WERI-Rb-1 (cell line): ENCODE measurements around the gene GPR146.

Experiments used
- DNase-seq: peaks from one replicate; pipeline ENCODE4 v3.0.0-alpha.2; 2020
- H3K27ac ChIP-seq: fragments of 250-450 bp; sonication (Bioruptor Pico); 2 replicates; pipeline ENCODE4 v1.5.1; 2020; ENCODE audit warnings: mild to moderate bottlenecking, moderate library complexity
- H3K27me3 ChIP-seq: fragments of 250-450 bp; sonication (Bioruptor Pico); 2 replicates; pipeline ENCODE4 v1.5.1; 2021; ENCODE audit warnings: mild to moderate bottlenecking, low read depth, moderate library complexity; ENCODE audit not compliant: insufficient read depth, severe bottlenecking
- H3K36me3 ChIP-seq: fragments of 250-450 bp; sonication (Bioruptor Pico); 2 replicates; pipeline ENCODE4 v1.5.1; 2020; ENCODE audit warnings: mild to moderate bottlenecking, moderate library complexity
- H3K4me3 ChIP-seq: 2 replicates; pipeline ENCODE4 v1.5.1; 2011; ENCODE audit warnings: low read depth, mild to moderate bottlenecking, control low read depth, low read length
- H3K9me3 ChIP-seq: fragments of 250-450 bp; sonication (Bioruptor Pico); 2 replicates; pipeline ENCODE4 v1.5.1; 2021; ENCODE audit warnings: mild to moderate bottlenecking, moderate library complexity; ENCODE audit not compliant: severe bottlenecking
- CTCF ChIP-seq: IDR thresholded peaks from 2 replicates; pipeline ENCODE4 v1.5.1; 2011; ENCODE audit warnings: low read depth, mild to moderate bottlenecking, control low read depth, inconsistent platforms, low read length

Gene GPR146

GRCh38 chr7:1024876-1025742 lies 19.2 kb upstream of the GPR146 start:
- Histone ChIP-seq H3K36me3 (peaks cover 37% of the 10 kb centered on the region), H3K27me3 (no peaks in the 10 kb centered on the region), H3K27ac (no peak overlapping the region), H3K4me3 (no peak overlapping the region), H3K9me3 (no peaks in the 10 kb centered on the region)
- no peak for TF ChIP-seq CTCF
- DNase-seq, result no peak

DNA sequence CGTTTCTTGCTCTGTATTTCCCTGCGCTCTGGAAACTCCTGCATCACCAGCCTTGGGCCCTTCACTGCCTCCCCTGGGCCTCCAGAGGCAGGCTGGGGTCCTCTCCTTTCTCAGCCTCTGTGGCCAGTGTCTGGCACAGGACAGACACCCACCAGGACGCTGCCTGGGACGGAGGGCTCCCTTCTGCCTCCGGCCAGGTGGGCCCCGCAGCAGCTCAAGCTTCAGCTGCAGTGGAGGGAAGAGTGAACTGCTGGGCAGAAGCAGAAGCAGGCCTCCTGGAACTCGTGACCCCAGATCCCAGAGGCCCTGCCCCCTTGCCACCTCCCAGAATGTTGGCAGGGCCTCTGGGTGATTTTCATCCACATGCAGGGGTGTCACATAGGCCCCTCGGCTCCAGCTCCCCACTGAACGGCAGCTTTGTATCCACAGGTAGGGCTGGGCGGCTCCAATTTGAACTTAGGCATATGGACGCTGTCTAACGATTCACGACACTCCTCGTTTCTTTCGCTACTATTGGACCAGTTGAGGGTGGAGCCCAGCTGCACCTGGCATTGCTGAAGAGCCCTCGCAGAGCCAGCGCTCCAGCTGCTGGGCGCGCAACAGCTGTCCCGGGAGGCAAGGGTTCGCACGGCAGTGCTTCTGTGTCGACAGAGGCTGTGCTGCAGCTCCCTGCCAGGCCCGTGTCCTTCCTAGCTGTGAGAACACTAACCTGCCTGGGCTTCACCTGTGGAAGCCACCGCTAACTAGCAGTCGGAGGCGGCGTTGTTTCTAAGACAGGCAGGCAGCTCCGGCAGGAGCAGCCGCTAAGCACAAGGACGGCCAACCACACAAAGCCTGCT lies 18.4 kb upstream of the GPR146 start:
- DNase-seq, result no peak
- no peaks in the 10 kb centered on the region for H3K9me3 ChIP-seq
- no peak overlapping the region for H3K27ac ChIP-seq
- no peaks in the 10 kb centered on the region for H3K27me3 ChIP-seq
- TF ChIP-seq CTCF, result no peak
- no peak overlapping the region for H3K4me3 ChIP-seq
- peaks cover 37% of the 10 kb centered on the region for H3K36me3 ChIP-seq

DNA sequence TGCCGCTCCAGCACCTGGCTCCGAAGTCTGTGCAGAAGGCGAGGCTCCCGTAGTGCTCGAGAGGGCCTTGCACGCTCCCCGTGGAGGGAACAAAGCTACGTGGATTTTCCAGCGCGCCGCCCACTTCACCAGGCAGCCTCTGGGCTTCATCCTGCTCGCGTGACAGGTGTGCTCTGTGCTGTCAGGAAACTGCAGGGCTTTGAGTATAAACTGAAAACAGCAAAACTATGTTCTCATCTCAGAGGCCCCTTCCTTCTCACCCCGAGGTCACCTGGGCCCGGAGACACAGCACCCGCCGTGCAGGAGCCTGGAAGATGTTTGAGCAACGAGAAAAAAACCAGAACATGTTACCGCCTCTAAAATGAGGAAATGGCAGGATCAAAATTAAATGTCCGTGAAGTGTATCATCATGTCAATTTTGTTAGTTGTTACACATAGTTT lies 17.6 kb upstream of the GPR146 start:
- Histone ChIP-seq H3K36me3 (peaks cover 30% of the 10 kb centered on the region), H3K27ac (no peak overlapping the region), H3K9me3 (no peaks in the 10 kb centered on the region), H3K27me3 (no peaks in the 10 kb centered on the region), H3K4me3 (peak overlapping the region; percentile 65; the same call in 1 of the 2 replicates)
- TF ChIP-seq CTCF, result no peak
- DNase-seq, result no peak

DNA sequence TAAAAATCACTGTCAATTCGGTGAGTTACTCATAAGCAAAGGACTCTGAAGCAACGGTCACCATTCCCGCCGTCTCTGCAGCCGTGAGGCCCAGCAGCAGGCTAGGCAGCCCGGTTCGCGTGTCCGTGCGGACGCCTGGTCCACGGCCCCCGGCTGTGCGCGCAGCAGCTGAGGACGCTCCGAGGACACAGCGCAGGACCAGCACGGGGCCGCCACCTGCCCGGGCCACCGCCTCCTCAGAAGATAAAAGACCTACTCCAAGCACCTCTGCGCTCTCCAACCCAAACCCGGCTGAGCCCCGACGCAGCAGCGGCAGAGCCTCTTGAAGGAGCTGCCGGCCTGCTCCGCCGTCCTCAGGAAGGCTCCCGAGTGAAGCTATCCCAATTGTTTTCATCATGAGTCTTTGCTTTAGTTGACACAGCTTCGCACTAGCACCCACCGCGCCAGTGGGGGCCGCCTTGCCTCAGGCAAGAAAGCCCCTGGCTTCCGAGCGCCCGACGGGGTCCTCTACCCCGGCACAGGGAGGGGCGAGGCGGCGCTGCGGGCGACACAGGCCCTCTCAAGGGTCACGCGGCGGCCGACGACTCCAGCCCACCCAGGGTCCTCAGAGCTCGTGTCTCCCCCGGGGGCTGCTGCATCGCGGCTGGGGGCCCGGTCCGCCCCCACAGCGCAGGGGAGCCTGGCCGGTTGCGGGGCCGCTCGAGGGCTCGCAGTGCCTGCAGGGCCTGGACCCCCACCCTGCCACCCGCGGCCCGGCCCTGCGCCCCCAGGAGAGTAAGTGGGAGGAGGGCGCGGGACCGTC lies 16.9 kb upstream of the GPR146 start:
- H3K27ac ChIP-seq, result peak overlapping the region; percentile 85
- no peak for TF ChIP-seq CTCF
- H3K27me3 ChIP-seq, result no peaks in the 10 kb centered on the region
- H3K9me3 ChIP-seq, result no peaks in the 10 kb centered on the region
- H3K4me3 ChIP-seq, result peak overlapping the region; percentile 65
- H3K36me3 ChIP-seq, result peaks cover 26% of the 10 kb centered on the region
- DNase-seq, result peak; percentile 44

DNA sequence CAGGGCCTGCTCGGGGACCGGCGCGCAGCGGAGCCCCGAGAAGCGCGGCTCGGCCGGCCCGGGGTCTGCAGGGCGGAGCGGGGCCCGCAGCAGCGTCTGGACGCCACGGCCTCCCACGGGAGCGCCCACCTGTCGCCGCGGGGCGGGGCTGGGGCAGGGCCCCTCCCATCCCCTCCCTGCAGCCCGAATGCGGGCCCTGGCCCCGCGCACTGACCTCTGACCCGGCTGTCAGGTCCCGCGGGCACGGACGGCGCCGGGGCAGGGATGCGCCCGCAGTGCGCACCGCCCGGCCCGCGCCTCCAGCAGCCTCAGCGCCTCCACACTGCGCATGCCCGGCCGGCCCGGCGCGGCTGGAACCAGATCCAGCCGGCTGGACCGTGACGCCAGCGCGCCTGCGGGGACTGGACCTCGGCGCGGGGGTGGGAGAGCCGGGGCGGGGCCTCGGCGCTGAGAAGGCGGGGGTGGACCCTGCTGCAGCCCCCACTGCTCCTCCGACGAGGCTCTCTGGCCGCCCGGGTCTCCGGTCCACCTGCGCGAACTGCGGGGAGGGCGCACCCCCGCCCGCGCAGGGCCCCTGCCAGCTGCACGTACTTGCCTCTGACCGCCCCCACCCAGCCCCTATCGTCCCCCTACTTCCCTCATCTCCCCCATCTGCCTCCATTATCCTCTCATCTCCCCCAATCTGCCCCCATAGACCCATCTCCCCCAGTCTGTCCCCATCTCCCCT lies 16.1 kb upstream of the GPR146 start:
- H3K9me3 ChIP-seq, result no peaks in the 10 kb centered on the region
- H3K36me3 ChIP-seq, result peaks cover 23% of the 10 kb centered on the region
- no peak for TF ChIP-seq CTCF
- H3K27ac ChIP-seq, result peak overlapping the region; percentile 85
- H3K4me3 ChIP-seq, result peak overlapping the region; percentile 65
- peak; percentile 89 for DNase-seq
- no peaks in the 10 kb centered on the region for H3K27me3 ChIP-seq
